ENCODE data around the gene TMEM272.

- TF ChIP-seq, protein P1, sequence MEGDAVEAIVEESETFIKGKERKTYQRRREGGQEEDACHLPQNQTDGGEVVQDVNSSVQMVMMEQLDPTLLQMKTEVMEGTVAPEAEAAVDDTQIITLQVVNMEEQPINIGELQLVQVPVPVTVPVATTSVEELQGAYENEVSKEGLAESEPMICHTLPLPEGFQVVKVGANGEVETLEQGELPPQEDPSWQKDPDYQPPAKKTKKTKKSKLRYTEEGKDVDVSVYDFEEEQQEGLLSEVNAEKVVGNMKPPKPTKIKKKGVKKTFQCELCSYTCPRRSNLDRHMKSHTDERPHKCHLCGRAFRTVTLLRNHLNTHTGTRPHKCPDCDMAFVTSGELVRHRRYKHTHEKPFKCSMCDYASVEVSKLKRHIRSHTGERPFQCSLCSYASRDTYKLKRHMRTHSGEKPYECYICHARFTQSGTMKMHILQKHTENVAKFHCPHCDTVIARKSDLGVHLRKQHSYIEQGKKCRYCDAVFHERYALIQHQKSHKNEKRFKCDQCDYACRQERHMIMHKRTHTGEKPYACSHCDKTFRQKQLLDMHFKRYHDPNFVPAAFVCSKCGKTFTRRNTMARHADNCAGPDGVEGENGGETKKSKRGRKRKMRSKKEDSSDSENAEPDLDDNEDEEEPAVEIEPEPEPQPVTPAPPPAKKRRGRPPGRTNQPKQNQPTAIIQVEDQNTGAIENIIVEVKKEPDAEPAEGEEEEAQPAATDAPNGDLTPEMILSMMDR (conservative IDR thresholded peaks at IDR 0.05; ENCODE audit: low read depth in 2 of 2) = no peak
- TF ChIP-seq EZH2 (IDR thresholded peaks at IDR 0.05; ENCODE audit: low read depth, unreplicated experiment) = no peak
- TF ChIP-seq, protein P2, sequence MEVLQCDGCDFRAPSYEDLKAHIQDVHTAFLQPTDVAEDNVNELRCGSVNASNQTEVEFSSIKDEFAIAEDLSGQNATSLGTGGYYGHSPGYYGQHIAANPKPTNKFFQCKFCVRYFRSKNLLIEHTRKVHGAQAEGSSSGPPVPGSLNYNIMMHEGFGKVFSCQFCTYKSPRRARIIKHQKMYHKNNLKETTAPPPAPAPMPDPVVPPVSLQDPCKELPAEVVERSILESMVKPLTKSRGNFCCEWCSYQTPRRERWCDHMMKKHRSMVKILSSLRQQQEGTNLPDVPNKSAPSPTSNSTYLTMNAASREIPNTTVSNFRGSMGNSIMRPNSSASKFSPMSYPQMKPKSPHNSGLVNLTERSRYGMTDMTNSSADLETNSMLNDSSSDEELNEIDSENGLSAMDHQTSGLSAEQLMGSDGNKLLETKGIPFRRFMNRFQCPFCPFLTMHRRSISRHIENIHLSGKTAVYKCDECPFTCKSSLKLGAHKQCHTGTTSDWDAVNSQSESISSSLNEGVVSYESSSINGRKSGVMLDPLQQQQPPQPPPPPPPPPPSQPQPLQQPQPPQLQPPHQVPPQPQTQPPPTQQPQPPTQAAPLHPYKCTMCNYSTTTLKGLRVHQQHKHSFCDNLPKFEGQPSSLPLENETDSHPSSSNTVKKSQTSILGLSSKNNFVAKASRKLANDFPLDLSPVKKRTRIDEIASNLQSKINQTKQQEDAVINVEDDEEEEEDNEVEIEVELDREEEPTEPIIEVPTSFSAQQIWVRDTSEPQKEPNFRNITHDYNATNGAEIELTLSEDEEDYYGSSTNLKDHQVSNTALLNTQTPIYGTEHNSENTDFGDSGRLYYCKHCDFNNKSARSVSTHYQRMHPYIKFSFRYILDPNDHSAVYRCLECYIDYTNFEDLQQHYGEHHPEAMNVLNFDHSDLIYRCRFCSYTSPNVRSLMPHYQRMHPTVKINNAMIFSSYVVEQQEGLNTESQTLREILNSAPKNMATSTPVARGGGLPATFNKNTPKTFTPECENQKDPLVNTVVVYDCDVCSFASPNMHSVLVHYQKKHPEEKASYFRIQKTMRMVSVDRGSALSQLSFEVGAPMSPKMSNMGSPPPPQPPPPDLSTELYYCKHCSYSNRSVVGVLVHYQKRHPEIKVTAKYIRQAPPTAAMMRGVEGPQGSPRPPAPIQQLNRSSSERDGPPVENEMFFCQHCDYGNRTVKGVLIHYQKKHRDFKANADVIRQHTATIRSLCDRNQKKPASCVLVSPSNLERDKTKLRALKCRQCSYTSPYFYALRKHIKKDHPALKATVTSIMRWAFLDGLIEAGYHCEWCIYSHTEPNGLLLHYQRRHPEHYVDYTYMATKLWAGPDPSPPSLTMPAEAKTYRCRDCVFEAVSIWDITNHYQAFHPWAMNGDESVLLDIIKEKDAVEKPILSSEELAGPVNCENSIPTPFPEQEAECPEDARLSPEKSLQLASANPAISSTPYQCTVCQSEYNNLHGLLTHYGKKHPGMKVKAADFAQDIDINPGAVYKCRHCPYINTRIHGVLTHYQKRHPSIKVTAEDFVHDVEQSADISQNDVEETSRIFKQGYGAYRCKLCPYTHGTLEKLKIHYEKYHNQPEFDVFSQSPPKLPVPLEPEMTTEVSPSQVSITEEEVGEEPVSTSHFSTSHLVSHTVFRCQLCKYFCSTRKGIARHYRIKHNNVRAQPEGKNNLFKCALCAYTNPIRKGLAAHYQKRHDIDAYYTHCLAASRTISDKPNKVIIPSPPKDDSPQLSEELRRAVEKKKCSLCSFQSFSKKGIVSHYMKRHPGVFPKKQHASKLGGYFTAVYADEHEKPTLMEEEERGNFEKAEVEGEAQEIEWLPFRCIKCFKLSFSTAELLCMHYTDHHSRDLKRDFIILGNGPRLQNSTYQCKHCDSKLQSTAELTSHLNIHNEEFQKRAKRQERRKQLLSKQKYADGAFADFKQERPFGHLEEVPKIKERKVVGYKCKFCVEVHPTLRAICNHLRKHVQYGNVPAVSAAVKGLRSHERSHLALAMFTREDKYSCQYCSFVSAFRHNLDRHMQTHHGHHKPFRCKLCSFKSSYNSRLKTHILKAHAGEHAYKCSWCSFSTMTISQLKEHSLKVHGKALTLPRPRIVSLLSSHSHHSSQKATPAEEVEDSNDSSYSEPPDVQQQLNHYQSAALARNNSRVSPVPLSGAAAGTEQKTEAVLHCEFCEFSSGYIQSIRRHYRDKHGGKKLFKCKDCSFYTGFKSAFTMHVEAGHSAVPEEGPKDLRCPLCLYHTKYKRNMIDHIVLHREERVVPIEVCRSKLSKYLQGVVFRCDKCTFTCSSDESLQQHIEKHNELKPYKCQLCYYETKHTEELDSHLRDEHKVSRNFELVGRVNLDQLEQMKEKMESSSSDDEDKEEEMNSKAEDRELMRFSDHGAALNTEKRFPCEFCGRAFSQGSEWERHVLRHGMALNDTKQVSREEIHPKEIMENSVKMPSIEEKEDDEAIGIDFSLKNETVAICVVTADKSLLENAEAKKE (CRISPR knock-in tag; IDR thresholded peaks at IDR 0.05) = no peak
- no peak for TF ChIP-seq POLR2AphosphoS5 (IDR thresholded peaks at IDR 0.05; ENCODE audit: low read depth)
- TF ChIP-seq EZH2phosphoT487 (IDR thresholded peaks at IDR 0.05; ENCODE audit: unreplicated experiment) = no peak
- TF ChIP-seq CREB1 (CRISPR knock-in tag; IDR thresholded peaks at IDR 0.05; ENCODE audit: low read depth) = no peak
Measured at GRCh38 chr13:51816604-51817249, 28.2 kb downstream of the TMEM272 start.

Measured in GM23338 (cell line).